ENCODE data around the gene APBB2.
"Not testable (repeated sequence)": the region's sequence is repeated elsewhere in the genome, so short reads cannot be mapped to it uniquely, and the experiment has no call there.

APBB2 gene

DNA sequence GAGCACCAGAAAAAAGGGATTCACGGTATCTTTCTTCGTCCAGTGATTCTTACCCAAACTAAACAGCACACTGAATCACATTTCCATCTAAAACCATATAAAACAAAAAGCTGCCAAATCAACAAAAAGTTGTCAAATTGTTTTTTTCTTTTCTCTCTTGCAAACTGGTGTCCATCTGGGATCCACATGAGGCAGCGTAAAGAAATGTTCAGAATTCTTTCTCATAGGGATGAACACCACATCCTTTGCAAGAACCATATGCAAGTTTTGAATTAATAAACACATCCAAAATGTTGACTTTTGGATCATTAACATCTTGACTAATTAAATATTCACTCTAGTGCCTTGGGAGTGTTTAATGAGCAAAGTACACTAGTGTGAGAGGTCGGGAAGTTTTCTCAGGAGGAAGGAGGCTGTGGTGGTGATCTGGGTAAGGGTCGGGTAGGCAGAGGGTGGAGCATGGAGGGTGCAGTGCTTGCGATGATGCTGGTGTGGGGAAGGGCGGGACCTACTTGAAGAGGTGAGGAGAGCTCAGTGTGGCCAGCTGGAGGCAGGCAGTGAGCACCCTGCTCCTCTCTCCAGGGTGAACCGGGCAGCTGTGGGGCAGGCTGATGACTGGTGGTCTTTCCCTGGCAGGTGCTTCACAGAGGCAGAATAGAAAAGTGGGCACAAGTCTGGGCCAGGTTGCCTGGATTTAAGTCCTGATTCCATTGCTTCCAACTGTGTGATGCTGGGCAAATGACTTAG is 391.7 kb downstream of the APBB2 start:
- no peak overlapping the region for H3K9ac ChIP-seq (ENCODE audit: low read length)
- peaks cover 57% of the 10 kb centered on the region for H3K36me3 ChIP-seq (ENCODE audit: control insufficient read depth, insufficient read depth, low read length)
- H3K9me3 ChIP-seq (ENCODE audit: control insufficient read depth, insufficient read depth, low read depth, low read length), result no peaks in the 10 kb centered on the region
- no peak overlapping the region for H3K4me3 ChIP-seq (ENCODE audit: low read depth, low read length)
- no peaks in the 10 kb centered on the region for H3K4me1 ChIP-seq (ENCODE audit: control insufficient read depth, insufficient read depth, low read length)
- no peaks in the 10 kb centered on the region for H3K27me3 ChIP-seq (ENCODE audit: control insufficient read depth, insufficient read depth, low read length)
- H3K27ac ChIP-seq (ENCODE audit: low read depth, low read length), result no peak overlapping the region

GRCh38 chr4:40820101-40820500 is 394.2 kb downstream of the APBB2 start:
- Histone ChIP-seq H3K27ac (ENCODE audit: low read depth, low read length) (no peak overlapping the region), H3K9ac (ENCODE audit: low read length) (no peak overlapping the region), H3K9me3 (ENCODE audit: control insufficient read depth, insufficient read depth, low read depth, low read length) (no peaks in the 10 kb centered on the region), H3K27me3 (ENCODE audit: control insufficient read depth, insufficient read depth, low read length) (no peaks in the 10 kb centered on the region), H3K36me3 (ENCODE audit: control insufficient read depth, insufficient read depth, low read length) (peaks cover 53% of the 10 kb centered on the region), H3K4me1 (ENCODE audit: control insufficient read depth, insufficient read depth, low read length) (no peaks in the 10 kb centered on the region), H3K4me3 (ENCODE audit: low read depth, low read length) (no peak overlapping the region)

DNA sequence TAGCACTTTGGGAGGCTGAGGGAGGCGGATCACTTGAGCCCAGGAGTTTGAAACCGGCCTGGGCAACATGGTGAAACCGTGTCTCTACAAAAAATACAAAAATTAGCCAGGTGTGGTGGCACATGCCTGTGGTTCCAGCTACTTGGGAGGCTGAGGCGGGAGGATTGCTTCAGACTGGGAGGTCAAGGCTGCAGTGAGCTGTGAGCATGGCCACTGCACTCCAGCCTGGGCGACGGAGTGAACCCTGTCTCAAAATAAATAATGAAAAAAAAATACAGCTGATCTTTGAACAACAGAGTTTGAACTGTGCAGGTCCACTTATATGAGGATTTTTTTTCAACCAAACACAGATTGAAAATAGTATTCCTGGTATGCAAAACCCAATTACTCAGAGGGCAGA is 397.2 kb downstream of the APBB2 start:
- not testable (repeated sequence) for H3K9me3 ChIP-seq (ENCODE audit: control insufficient read depth, insufficient read depth, low read depth, low read length); H3K4me3 ChIP-seq (ENCODE audit: low read depth, low read length); H3K4me1 ChIP-seq (ENCODE audit: control insufficient read depth, insufficient read depth, low read length); H3K9ac ChIP-seq (ENCODE audit: low read length); H3K27ac ChIP-seq (ENCODE audit: low read depth, low read length); H3K27me3 ChIP-seq (ENCODE audit: control insufficient read depth, insufficient read depth, low read length)
- H3K36me3 ChIP-seq (ENCODE audit: control insufficient read depth, insufficient read depth, low read length), result peaks cover 53% of the 10 kb centered on the region

GRCh38 chr4:40812856-40813255 is 401.5 kb downstream of the APBB2 start:
- H3K4me3 ChIP-seq (ENCODE audit: low read depth, low read length), result no peak overlapping the region
- H3K36me3 ChIP-seq (ENCODE audit: control insufficient read depth, insufficient read depth, low read length), result peaks cover 41% of the 10 kb centered on the region

GRCh38 chr4:40812386-40812785 is 402.0 kb downstream of the APBB2 start:
- Histone ChIP-seq H3K27ac (ENCODE audit: low read depth, low read length) (0 out of 2 replicates have a peak overlapping the region, but pooled peaks have one; percentile 14), H3K4me3 (ENCODE audit: low read depth, low read length) (no peak overlapping the region), H3K27me3 (ENCODE audit: control insufficient read depth, insufficient read depth, low read length) (no peaks in the 10 kb centered on the region), H3K36me3 (ENCODE audit: control insufficient read depth, insufficient read depth, low read length) (peaks cover 41% of the 10 kb centered on the region), H3K9ac (ENCODE audit: low read length) (no peak overlapping the region), H3K4me1 (ENCODE audit: control insufficient read depth, insufficient read depth, low read length) (no peaks in the 10 kb centered on the region), H3K9me3 (ENCODE audit: control insufficient read depth, insufficient read depth, low read depth, low read length) (no peaks in the 10 kb centered on the region)

More at GRCh38 chr4:40812856-40813255, 401.5 kb downstream of the APBB2 start:
- Histone ChIP-seq H3K9ac (ENCODE audit: low read length) (no peak overlapping the region), H3K27me3 (ENCODE audit: control insufficient read depth, insufficient read depth, low read length) (no peaks in the 10 kb centered on the region), H3K9me3 (ENCODE audit: control insufficient read depth, insufficient read depth, low read depth, low read length) (no peaks in the 10 kb centered on the region), H3K27ac (ENCODE audit: low read depth, low read length) (no peak overlapping the region), H3K4me1 (ENCODE audit: control insufficient read depth, insufficient read depth, low read length) (no peaks in the 10 kb centered on the region)

- 0 out of 2 replicates have a peak overlapping the region, but pooled peaks have one; percentile 14 for H3K27ac ChIP-seq (ENCODE audit: low read depth, low read length)
- no peak overlapping the region for H3K9ac ChIP-seq (ENCODE audit: low read length)
- H3K36me3 ChIP-seq (ENCODE audit: control insufficient read depth, insufficient read depth, low read length), result peaks cover 41% of the 10 kb centered on the region
- no peaks in the 10 kb centered on the region for H3K27me3 ChIP-seq (ENCODE audit: control insufficient read depth, insufficient read depth, low read length)
- no peak overlapping the region for H3K4me3 ChIP-seq (ENCODE audit: low read depth, low read length)
- H3K9me3 ChIP-seq (ENCODE audit: control insufficient read depth, insufficient read depth, low read depth, low read length), result no peaks in the 10 kb centered on the region
- H3K4me1 ChIP-seq (ENCODE audit: control insufficient read depth, insufficient read depth, low read length), result no peaks in the 10 kb centered on the region
These were observed 402.4 kb downstream of the APBB2 start for GRCh38 chr4:40811956-40812355.

GRCh38 chr4:40808926-40809457 is 405.4 kb downstream of the APBB2 start:
- H3K9ac ChIP-seq (ENCODE audit: low read length), result no peak overlapping the region
- H3K27me3 ChIP-seq (ENCODE audit: control insufficient read depth, insufficient read depth, low read length), result no peaks in the 10 kb centered on the region
- H3K4me1 ChIP-seq (ENCODE audit: control insufficient read depth, insufficient read depth, low read length), result no peaks in the 10 kb centered on the region
- H3K36me3 ChIP-seq (ENCODE audit: control insufficient read depth, insufficient read depth, low read length), result peaks cover 15% of the 10 kb centered on the region
- H3K27ac ChIP-seq (ENCODE audit: low read depth, low read length), result no peak overlapping the region
- H3K9me3 ChIP-seq (ENCODE audit: control insufficient read depth, insufficient read depth, low read depth, low read length), result no peaks in the 10 kb centered on the region
- no peak overlapping the region for H3K4me3 ChIP-seq (ENCODE audit: low read depth, low read length)

GRCh38 chr4:40804598-40804997 is 409.7 kb downstream of the APBB2 start:
- Histone ChIP-seq H3K9me3 (ENCODE audit: control insufficient read depth, insufficient read depth, low read depth, low read length) (no peaks in the 10 kb centered on the region), H3K4me3 (ENCODE audit: low read depth, low read length) (no peak overlapping the region), H3K9ac (ENCODE audit: low read length) (no peak overlapping the region), H3K4me1 (ENCODE audit: control insufficient read depth, insufficient read depth, low read length) (no peaks in the 10 kb centered on the region), H3K27ac (ENCODE audit: low read depth, low read length) (no peak overlapping the region), H3K36me3 (ENCODE audit: control insufficient read depth, insufficient read depth, low read length) (peaks cover 3% of the 10 kb centered on the region; the same call in 1 of the 2 replicates), H3K27me3 (ENCODE audit: control insufficient read depth, insufficient read depth, low read length) (no peaks in the 10 kb centered on the region)

GRCh38 chr4:40800064-40800463 is 414.3 kb downstream of the APBB2 start:
- Histone ChIP-seq H3K9me3 (ENCODE audit: control insufficient read depth, insufficient read depth, low read depth, low read length) (no peaks in the 10 kb centered on the region), H3K9ac (ENCODE audit: low read length) (no peak overlapping the region), H3K36me3 (ENCODE audit: control insufficient read depth, insufficient read depth, low read length) (no peaks in the 10 kb centered on the region), H3K4me3 (ENCODE audit: low read depth, low read length) (no peak overlapping the region), H3K27ac (ENCODE audit: low read depth, low read length) (no peak overlapping the region), H3K4me1 (ENCODE audit: control insufficient read depth, insufficient read depth, low read length) (no peaks in the 10 kb centered on the region), H3K27me3 (ENCODE audit: control insufficient read depth, insufficient read depth, low read length) (no peaks in the 10 kb centered on the region)

DNA sequence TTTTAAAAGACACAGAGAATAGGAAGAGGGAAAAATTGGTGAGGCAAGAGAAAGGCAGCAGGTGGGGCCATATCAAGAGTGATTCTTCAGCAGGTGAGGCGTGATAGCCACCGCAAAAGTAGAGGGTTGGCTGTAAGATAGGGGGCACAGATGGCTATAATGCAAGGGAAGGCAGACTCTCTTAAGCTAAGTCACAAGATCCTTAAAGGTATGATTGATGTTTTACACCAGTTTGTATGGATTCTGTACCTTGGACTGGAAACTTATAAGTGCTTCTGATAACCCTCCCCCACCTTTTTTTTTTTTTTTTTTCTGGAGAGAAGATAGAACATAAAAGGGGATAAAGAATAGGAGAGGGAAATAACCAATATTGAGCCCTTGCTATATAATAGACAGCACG is 424.6 kb downstream of the APBB2 start:
- no peaks in the 10 kb centered on the region for H3K36me3 ChIP-seq (ENCODE audit: control insufficient read depth, insufficient read depth, low read length)
- no peak overlapping the region for H3K4me3 ChIP-seq (ENCODE audit: low read depth, low read length)
- no peak overlapping the region for H3K27ac ChIP-seq (ENCODE audit: low read depth, low read length)
- no peaks in the 10 kb centered on the region for H3K9me3 ChIP-seq (ENCODE audit: control insufficient read depth, insufficient read depth, low read depth, low read length)
- no peaks in the 10 kb centered on the region for H3K27me3 ChIP-seq (ENCODE audit: control insufficient read depth, insufficient read depth, low read length)
- no peaks in the 10 kb centered on the region for H3K4me1 ChIP-seq (ENCODE audit: control insufficient read depth, insufficient read depth, low read length)
- H3K9ac ChIP-seq (ENCODE audit: low read length), result no peak overlapping the region

DNA sequence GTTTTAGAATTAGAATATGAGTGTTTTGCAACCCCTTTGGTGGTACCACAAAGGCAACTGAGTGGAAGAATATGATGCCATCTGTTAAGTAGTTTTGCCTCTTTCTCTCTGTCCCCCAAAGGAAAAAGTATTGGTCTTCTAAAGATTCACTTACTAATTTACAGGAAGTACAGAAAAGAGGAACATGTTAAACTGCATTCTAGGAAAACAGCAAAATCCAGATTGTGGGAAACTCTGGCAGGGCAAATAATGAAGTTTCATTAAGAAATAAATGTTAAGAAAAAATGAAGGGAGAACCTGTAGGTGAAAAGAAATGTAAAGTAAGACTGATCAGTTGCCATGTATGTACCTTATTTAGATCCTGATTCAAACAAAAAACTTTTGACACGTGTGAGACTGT is 425.3 kb downstream of the APBB2 start:
- no peak overlapping the region for H3K4me3 ChIP-seq (ENCODE audit: low read depth, low read length)
- no peak overlapping the region for H3K9ac ChIP-seq (ENCODE audit: low read length)

More for the DNA sequence above, 425.3 kb downstream of the APBB2 start:
- no peaks in the 10 kb centered on the region for H3K4me1 ChIP-seq (ENCODE audit: control insufficient read depth, insufficient read depth, low read length)
- no peaks in the 10 kb centered on the region for H3K27me3 ChIP-seq (ENCODE audit: control insufficient read depth, insufficient read depth, low read length)
- H3K36me3 ChIP-seq (ENCODE audit: control insufficient read depth, insufficient read depth, low read length), result no peaks in the 10 kb centered on the region; the same call in 1 of the 2 replicates
- no peak overlapping the region for H3K27ac ChIP-seq (ENCODE audit: low read depth, low read length)
- H3K9me3 ChIP-seq (ENCODE audit: control insufficient read depth, insufficient read depth, low read depth, low read length), result no peaks in the 10 kb centered on the region
